SK-N-SH (cell line): ENCODE data around the gene BMP8A. TPM values are rescaled to one million over a fixed set of nuclear protein-coding genes. Genes with fewer than 3 reads are reported as not detected.

Source experiments
- CTCF ChIA-PET: fragments of 300-600, 350-600 bp; formaldehyde crosslinking; extraction: SDS; loops from one replicate; lab custom pipeline; 2021; lab: Yijun Ruan, JAX
- POLR2A ChIA-PET: fragments of 350-600 bp; sonication (Branson Sonifier 250); formaldehyde crosslinking; extraction: SDS; loops from one replicate; lab custom pipeline; 2020; ENCODE audit warnings: antibody characterized with exemption, inconsistent platforms; lab: Yijun Ruan, JAX
- DNase-seq: peaks from one replicate; pipeline ENCODE4 v3.0.0; 2012
- H2AFZ ChIP-seq: fragments of 200-600 bp; sonication (generic); 2 replicates; pipeline ENCODE4 v1.8.1; 2016; ENCODE audit warnings: antibody characterized with exemption, mild to moderate bottlenecking, low read depth
- H3F3A ChIP-seq: fragments of 200-600 bp; sonication (generic); replicated peaks from 2 replicates; pipeline ENCODE3; 2016; ENCODE audit warnings: antibody characterized with exemption, mild to moderate bottlenecking; ENCODE audit not compliant: insufficient read depth
- H3K27ac ChIP-seq, 2 experiments: fragments of 200-500 bp in 1 of 2; fragments of 200-600 bp in 1 of 2; sonication (Bioruptor generic) in 1 of 2; sonication (generic), shearing (Covaris generic) in 1 of 2; 2 replicates each; pipeline versions ENCODE4 v1.5.1 to v1.6.1; 2014 to 2016; ENCODE audit warnings: low read depth in 2 of 2, inconsistent platforms in 1 of 2, low read length in 1 of 2, mild to moderate bottlenecking in 1 of 2, mixed read lengths in 1 of 2
- H3K27me3 ChIP-seq: fragments of 200-600 bp; sonication (generic), shearing (Covaris generic); 2 replicates; pipeline ENCODE4 v1.6.1; 2016; ENCODE audit warnings: mixed run types; ENCODE audit not compliant: insufficient read depth
- H3K36me3 ChIP-seq, 2 experiments: fragments of 200-500 bp in 1 of 2; fragments of 200-600 bp in 1 of 2; sonication (Bioruptor generic) in 1 of 2; sonication (generic) in 1 of 2; replicated peaks in 1 of 2; 2 replicates each; pipeline versions ENCODE3 to v1.5.1; 2014 to 2016; ENCODE audit warnings: low read length in 1 of 2, mild to moderate bottlenecking in 1 of 2; ENCODE audit not compliant: insufficient read depth in 2 of 2, control insufficient read depth in 1 of 2
- H3K4me1 ChIP-seq, 2 experiments: fragments of 200-500 bp in 1 of 2; fragments of 200-600 bp in 1 of 2; sonication (Bioruptor generic) in 1 of 2; sonication (generic), shearing (Covaris generic) in 1 of 2; 2 replicates each; pipeline versions ENCODE4 v1.5.1 to v1.6.1; 2014 to 2016; ENCODE audit warnings: low read depth in 1 of 2, low read length in 1 of 2, mixed run types in 1 of 2; ENCODE audit not compliant: insufficient read depth in 2 of 2, control insufficient read depth in 1 of 2
- H3K4me2 ChIP-seq: fragments of 200-600 bp; sonication (generic), shearing (Covaris generic); 2 replicates; pipeline ENCODE4 v1.6.1; 2017; ENCODE audit warnings: mixed run types
- H3K4me3 ChIP-seq, 2 experiments: fragments of 200-500 bp in 1 of 2; fragments of 200-600 bp in 1 of 2; sonication (Bioruptor generic) in 1 of 2; sonication (generic), shearing (Covaris generic) in 1 of 2; 2 replicates each; pipeline versions ENCODE4 v1.5.1 to v1.8.1; 2014 to 2016; ENCODE audit warnings: low read depth in 2 of 2, inconsistent platforms in 1 of 2, low read length in 1 of 2, mild to moderate bottlenecking in 1 of 2, mixed read lengths in 1 of 2, moderate library complexity in 1 of 2
- H3K79me2 ChIP-seq: fragments of 200-600 bp; sonication (generic); 2 replicates; pipeline ENCODE4 v1.8.1; 2017; ENCODE audit warnings: mild to moderate bottlenecking; ENCODE audit not compliant: insufficient read depth
- H3K9ac ChIP-seq: fragments of 200-600 bp; sonication (generic); 2 replicates; pipeline ENCODE4 v1.6.1; 2017; ENCODE audit warnings: mixed run types
- H3K9me2 ChIP-seq: fragments of 200-600 bp; sonication (generic); 2 replicates; pipeline ENCODE4 v1.6.1; 2017; ENCODE audit warnings: mixed run types
- H3K9me3 ChIP-seq: fragments of 200-600 bp; sonication (generic); 2 replicates; pipeline ENCODE4 v1.6.1; 2017; ENCODE audit warnings: mixed run types, mild to moderate bottlenecking, moderate library complexity
- H4K20me1 ChIP-seq: fragments of 200-600 bp; sonication (generic); 2 replicates; pipeline ENCODE4 v1.6.1; 2017; ENCODE audit warnings: mild to moderate bottlenecking, mixed run types; ENCODE audit not compliant: insufficient read depth
- EP300 ChIP-seq, 2 experiments: IDR thresholded peaks; 2 replicates each; pipeline versions ENCODE4 v1.4.0 to v1.6.1; 2012; ENCODE audit warnings: borderline replicate concordance in 1 of 2, low read depth in 1 of 2, low read length in 1 of 2
- FOXM1 ChIP-seq: IDR thresholded peaks from 2 replicates; pipeline ENCODE4 v1.4.0; 2012; ENCODE audit warnings: low read depth, mild to moderate bottlenecking
- GABPA ChIP-seq: IDR thresholded peaks from 2 replicates; pipeline ENCODE4 v1.4.0; 2012; ENCODE audit warnings: low read depth, mild to moderate bottlenecking
- POLR2AphosphoS5 ChIP-seq: IDR thresholded peaks from 2 replicates; pipeline ENCODE4 v1.6.1; 2012; ENCODE audit warnings: low read depth, low read length
- SIN3A ChIP-seq: IDR thresholded peaks from 2 replicates; pipeline ENCODE4 v1.6.1; 2012; ENCODE audit warnings: low read depth, mild to moderate bottlenecking, low read length, moderate library complexity, borderline replicate concordance
- TEAD4 ChIP-seq: IDR thresholded peaks from 2 replicates; pipeline ENCODE4 v1.4.0; 2012; ENCODE audit warnings: mild to moderate bottlenecking, borderline replicate concordance; ENCODE audit not compliant: insufficient read depth
- YY1 ChIP-seq: IDR thresholded peaks from 2 replicates; pipeline ENCODE4 v1.4.0; 2012; ENCODE audit warnings: low read depth, mild to moderate bottlenecking
- WGBS: methylation state at CpG from one replicate; pipeline ENCODE4 v1.1.6; 2017; ENCODE audit warnings: low lambda C conversion rate; 5-methylcytosine and 5-hydroxymethylcytosine counted together
- polyA plus RNA-seq, 3 experiments: library from polyadenylated mRNA; depleted of rRNA; stranded (reverse); fragments of >200 nt; gene quantifications; 2 replicates each; pipeline ENCODE4 v1.2.3, GENCODE V29; 2012
- TF ChIP-seq, protein P1 (sequence below): IDR thresholded peaks from 2 replicates; pipeline ENCODE4 v1.4.0; 2012; ENCODE audit warnings: low read depth, borderline replicate concordance
- TF ChIP-seq, protein P2 (sequence below): fragments of 150-350 bp; IDR thresholded peaks from 2 replicates; pipeline ENCODE4 v1.6.1; 2017; ENCODE audit warnings: antibody characterized with exemption, low read length, low read depth, borderline replicate concordance
- TF ChIP-seq, protein P3 (sequence below): fragments of 150-350 bp; IDR thresholded peaks from 2 replicates; pipeline ENCODE4 v1.6.1; 2016; ENCODE audit warnings: mild to moderate bottlenecking, low read depth, low read length

The BMP8A gene
- polyA plus RNA-seq, 1 of the 3 experiments (the other 2 are of a cell fraction): 0.16 TPM

DNA sequence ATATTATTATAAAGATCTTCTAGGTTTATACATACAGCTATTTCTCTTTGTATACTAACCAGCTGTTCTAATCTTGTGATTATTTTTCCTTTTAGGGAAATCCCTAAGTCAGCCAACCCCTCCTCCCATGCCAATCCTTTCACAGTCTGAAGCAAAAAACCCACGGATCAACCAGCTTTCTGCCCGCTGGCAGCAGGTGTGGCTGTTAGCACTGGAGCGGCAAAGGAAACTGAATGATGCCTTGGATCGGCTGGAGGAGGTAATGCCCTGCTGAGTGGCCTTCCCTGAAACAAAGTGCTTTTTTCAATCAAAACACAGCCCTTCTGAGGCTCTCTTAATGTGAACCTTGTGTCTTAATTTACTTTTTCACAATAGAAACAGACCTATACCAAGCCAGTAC is 32.4 kb upstream of the BMP8A start:
- ChIA-PET CTCF (interaction anchor here (0.7 to 1.8 kb wide), 3 partner anchors 11 to 80 kb away, joined by 3 to 6 read pairs (median 3); no protein-coding TSS in a partner anchor), POLR2A (no interaction called here)
- no peak overlapping the region for H2AFZ ChIP-seq
- no peaks in the 10 kb centered on the region for H3K9me3 ChIP-seq
- H3K36me3 ChIP-seq: peaks cover 94 to 98% of the 10 kb centered on the region in 2 experiments
- no peak overlapping the region for H3K4me3 ChIP-seq
- 92% methylated on average over 4 of the region's 4 CpGs for WGBS
- DNase-seq: no peak
- H3K27me3 ChIP-seq: no peaks in the 10 kb centered on the region
- TF ChIP-seq, protein P1, sequence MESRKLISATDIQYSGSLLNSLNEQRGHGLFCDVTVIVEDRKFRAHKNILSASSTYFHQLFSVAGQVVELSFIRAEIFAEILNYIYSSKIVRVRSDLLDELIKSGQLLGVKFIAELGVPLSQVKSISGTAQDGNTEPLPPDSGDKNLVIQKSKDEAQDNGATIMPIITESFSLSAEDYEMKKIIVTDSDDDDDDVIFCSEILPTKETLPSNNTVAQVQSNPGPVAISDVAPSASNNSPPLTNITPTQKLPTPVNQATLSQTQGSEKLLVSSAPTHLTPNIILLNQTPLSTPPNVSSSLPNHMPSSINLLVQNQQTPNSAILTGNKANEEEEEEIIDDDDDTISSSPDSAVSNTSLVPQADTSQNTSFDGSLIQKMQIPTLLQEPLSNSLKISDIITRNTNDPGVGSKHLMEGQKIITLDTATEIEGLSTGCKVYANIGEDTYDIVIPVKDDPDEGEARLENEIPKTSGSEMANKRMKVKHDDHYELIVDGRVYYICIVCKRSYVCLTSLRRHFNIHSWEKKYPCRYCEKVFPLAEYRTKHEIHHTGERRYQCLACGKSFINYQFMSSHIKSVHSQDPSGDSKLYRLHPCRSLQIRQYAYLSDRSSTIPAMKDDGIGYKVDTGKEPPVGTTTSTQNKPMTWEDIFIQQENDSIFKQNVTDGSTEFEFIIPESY: no peak
- TF ChIP-seq, protein P2, sequence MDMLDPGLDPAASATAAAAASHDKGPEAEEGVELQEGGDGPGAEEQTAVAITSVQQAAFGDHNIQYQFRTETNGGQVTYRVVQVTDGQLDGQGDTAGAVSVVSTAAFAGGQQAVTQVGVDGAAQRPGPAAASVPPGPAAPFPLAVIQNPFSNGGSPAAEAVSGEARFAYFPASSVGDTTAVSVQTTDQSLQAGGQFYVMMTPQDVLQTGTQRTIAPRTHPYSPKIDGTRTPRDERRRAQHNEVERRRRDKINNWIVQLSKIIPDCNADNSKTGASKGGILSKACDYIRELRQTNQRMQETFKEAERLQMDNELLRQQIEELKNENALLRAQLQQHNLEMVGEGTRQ: no peak
- H3K9me2 ChIP-seq: no peaks in the 10 kb centered on the region
- peaks cover 5% of the 10 kb centered on the region; the same call in 1 of the 2 replicates for H3K79me2 ChIP-seq
- H3K4me2 ChIP-seq: no peak overlapping the region
- H3K27ac ChIP-seq: no peak overlapping the region
- no peak overlapping the region for H3K9ac ChIP-seq
- peaks cover 11% of the 10 kb centered on the region for H3F3A ChIP-seq
- no peaks in the 10 kb centered on the region for H3K4me1 ChIP-seq
- H4K20me1 ChIP-seq: no peaks in the 10 kb centered on the region

DNA sequence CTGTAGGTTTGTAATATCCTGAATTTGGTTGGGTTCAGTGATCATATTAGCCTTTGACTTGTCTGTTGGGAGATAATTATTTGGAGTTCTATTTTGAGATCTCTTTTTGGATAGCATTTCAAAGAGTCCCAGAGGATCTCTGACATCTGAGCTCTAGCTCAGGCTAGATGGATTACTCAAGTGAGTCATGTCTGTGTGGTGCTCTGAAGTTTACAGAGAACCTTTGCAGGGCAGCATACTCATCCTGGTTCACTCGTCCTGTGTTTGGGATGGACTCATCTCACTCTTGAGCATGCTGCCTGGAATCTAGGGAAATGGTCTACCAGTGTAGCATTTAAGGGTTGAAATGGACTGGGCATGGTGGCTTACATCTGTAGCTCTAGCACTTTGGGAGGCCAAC is 29.4 kb upstream of the BMP8A start:
- no peak for DNase-seq
- H3K9ac ChIP-seq: no peak overlapping the region
- TF ChIP-seq, protein P3, sequence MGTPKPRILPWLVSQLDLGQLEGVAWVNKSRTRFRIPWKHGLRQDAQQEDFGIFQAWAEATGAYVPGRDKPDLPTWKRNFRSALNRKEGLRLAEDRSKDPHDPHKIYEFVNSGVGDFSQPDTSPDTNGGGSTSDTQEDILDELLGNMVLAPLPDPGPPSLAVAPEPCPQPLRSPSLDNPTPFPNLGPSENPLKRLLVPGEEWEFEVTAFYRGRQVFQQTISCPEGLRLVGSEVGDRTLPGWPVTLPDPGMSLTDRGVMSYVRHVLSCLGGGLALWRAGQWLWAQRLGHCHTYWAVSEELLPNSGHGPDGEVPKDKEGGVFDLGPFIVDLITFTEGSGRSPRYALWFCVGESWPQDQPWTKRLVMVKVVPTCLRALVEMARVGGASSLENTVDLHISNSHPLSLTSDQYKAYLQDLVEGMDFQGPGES: no peak
- TF ChIP-seq SIN3A (no peak), TEAD4 (no peak), POLR2AphosphoS5 (no peak), YY1 (no peak), GABPA (no peak), FOXM1 (no peak), EP300 (IDR thresholded peaks at IDR 0.05; ENCODE audit: borderline replicate concordance in 1 of 2, low read depth in 1 of 2, low read length in 1 of 2) (no peak)
- H3K4me3 ChIP-seq: no peak overlapping the region
- no peaks in the 10 kb centered on the region for H4K20me1 ChIP-seq
- no peak overlapping the region for H2AFZ ChIP-seq
- peaks cover 5% of the 10 kb centered on the region; the same call in 1 of the 2 replicates for H3K79me2 ChIP-seq
- 67% methylated on average over 1 of the region's 1 CpG for WGBS
- ChIA-PET POLR2A (no interaction called here), CTCF (no interaction called here)
- no peaks in the 10 kb centered on the region for H3K4me1 ChIP-seq
- peaks cover 16% of the 10 kb centered on the region for H3F3A ChIP-seq
- H3K27me3 ChIP-seq: no peaks in the 10 kb centered on the region
- H3K27ac ChIP-seq: no peak overlapping the region
- peaks cover 84 to 91% of the 10 kb centered on the region in 2 experiments for H3K36me3 ChIP-seq
- no peak overlapping the region for H3K4me2 ChIP-seq
- H3K9me2 ChIP-seq: no peaks in the 10 kb centered on the region
- H3K9me3 ChIP-seq: no peaks in the 10 kb centered on the region
